Measurements from ENCODE around the gene FGFBP1.
"Not testable (repeated sequence)": the region's sequence is repeated elsewhere in the genome, so short reads cannot be mapped to it uniquely, and the experiment has no call there.

The FGFBP1 gene

GRCh38 chr4:15945516-15945915 lies 7.0 kb upstream of the FGFBP1 start:
- DNase-seq (ENCODE audit: low spot score) = no peak

DNA sequence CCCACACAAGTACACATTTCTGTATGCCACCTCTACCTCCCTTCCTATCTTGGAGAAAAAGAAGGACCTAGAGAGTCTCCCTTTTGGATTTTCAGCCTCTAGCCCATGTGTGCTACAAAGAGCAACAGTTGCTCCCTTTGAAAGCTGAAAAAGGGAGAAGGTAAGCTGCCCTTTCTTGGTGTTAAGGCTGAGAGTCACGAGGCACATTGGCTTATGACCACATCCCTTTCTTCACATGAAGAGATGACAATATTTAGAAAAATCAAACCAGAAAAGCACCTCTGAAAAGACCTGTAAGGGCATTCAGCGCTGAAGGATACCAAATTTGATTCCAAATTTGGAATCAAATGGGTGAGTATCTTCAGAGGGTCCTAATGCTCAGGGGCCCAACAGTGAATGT lies 6.4 kb upstream of the FGFBP1 start:
- DNase-seq (ENCODE audit: low spot score) = no peak

- DNase-seq (ENCODE audit: low spot score) = no peak
These were observed 3.7 kb upstream of the FGFBP1 start for GRCh38 chr4:15942283-15942682.

GRCh38 chr4:15938182-15938581 lies 358 bp downstream of the FGFBP1 start:
- no peak for DNase-seq (ENCODE audit: low spot score)

GRCh38 chr4:15936495-15936894 lies 2.0 kb downstream of the FGFBP1 start:
- DNase-seq (ENCODE audit: low spot score) = no peak

DNA sequence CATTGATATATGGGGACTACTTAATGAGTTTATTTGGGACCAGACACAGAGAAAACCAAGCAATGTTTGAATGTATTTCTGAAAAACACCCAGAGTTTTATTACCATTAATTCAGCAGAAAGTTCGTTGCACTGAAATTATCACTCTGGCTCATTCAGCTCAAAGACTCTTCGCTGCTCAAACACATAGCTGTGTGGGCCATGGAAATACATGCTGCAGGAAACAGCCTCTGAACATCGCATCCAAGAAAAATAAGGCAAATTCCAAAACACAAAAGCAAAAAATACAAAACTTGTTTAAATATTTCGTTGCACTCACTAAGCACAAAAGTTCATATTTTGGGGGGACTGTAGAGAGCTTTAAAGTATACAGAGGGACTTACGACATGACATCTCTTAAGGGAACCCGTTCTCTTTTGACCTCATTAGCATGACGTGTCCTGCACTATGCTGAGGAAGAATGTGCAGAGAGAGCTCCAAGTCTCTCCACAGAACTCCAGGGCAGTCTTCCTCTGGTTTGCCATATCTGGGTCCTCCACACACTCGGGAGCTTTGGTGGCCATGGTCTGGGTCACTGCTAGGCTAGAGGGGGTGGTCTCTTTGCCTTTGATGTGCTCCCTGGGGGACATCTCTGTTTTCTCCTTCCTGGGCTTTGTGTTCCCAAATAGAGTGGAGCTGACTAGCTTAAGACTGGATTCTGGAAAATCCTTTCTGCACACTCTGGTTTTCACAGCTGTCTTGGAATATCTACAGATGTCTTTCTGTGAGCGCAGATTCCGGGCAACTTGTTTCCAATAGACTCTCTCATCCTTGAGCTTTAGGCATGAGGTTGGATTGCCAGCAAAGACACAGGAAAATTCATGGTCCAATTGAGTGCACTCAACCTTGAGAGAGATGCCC lies 2.8 kb downstream of the FGFBP1 start:
- DNase-seq (ENCODE audit: low spot score) = no peak

DNA sequence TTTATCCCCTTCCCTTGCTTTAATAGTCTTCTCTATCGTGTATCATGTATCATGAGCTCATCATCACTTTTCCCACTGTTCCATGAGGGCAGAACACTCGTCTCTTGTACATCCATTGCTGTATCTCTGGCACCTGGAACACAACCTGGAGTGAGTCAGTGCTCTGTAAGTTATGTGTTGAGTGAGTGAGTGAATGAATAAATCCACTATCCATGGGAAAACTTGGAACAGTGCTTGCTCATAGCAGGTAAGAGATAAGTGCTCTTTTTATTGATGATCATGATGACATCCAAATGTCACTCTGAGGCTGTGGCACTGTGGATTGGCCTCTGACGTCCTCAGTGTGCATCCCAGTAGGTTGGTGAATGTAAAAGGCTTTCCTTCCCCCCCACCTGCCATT lies 4.3 kb downstream of the FGFBP1 start:
- DNase-seq (ENCODE audit: low spot score) = no peak

DNA sequence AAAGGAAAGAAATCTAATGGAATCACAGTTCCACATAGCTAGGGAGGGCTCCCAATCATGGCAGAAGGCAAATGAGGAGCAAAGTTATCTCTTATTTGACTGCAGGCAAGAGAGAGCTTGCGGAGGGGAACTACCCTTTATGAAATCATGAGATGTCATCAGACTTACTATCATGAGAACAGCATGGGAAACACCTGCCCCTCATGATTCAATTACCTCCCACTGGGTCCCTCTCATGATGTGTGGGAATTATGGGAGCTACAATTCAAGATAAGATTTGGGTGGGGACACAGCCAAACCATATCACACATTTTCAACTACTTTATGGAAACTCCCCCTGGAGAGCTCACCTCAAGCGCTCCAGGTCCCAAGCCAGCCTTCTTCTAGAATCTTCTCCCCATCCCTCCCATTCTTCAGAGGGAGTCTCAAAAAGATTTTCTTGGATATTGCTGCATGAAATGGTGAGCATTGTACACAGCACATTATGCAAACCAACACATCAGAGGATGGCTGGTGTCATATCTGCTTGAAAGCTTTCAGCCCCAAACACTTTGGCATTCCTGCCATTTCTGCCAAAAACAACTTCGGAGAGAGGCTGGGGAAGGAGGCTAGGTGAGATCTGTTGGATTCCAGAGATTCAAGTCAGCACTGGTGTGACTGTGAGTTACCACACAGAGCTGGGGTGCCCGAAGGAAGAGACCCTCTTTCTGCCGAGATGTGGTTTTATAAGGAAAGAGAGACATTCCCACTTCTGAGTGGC lies 6.9 kb downstream of the FGFBP1 start:
- DNase-seq (ENCODE audit: low spot score) = no peak

DNA sequence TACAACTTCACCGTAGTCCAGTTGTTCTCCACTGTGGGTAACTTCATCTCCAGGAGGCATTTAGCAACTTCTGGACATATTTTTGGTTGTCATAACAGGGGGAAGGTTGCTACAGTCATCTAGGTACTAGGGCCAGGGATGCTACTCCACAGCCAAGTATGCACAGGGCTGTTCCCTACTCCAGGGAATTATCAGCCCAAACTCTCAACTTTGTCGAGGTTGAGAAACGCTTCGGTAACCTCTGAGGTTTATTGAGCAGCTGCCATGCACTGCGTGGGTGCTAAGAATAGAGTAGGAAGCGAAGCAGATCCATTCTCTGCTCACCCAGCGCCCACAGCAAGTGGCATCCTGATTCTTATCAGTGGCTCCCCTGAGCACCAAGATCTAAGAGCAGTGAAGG lies 8.2 kb downstream of the FGFBP1 start:
- DNase-seq (ENCODE audit: low spot score) = no peak

- no peak for DNase-seq (ENCODE audit: low spot score)
These were observed 9.0 kb downstream of the FGFBP1 start for GRCh38 chr4:15929540-15929939.

GRCh38 chr4:15928883-15929282 lies 9.7 kb downstream of the FGFBP1 start:
- DNase-seq (ENCODE audit: low spot score) = no peak

DNA sequence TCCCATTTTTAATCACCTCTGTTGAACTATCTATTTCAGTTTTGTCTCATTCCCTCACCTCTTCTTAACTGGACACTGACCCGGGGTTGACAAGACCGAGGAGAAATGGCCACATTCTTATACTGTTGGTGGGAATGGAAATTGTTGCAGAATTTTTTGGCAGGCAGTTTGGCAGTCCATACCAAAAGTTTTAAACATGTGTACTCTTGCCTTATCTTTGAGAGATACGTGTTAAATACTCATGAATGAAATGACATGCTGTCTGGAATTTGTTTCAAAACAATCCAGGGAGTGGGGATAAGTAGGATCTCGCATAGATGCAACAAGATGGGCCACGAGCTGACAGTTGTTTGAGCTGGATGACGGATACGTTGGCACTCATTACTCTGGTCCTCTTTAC lies 12.1 kb downstream of the FGFBP1 start:
- DNase-seq (ENCODE audit: low spot score) = no peak

DNA sequence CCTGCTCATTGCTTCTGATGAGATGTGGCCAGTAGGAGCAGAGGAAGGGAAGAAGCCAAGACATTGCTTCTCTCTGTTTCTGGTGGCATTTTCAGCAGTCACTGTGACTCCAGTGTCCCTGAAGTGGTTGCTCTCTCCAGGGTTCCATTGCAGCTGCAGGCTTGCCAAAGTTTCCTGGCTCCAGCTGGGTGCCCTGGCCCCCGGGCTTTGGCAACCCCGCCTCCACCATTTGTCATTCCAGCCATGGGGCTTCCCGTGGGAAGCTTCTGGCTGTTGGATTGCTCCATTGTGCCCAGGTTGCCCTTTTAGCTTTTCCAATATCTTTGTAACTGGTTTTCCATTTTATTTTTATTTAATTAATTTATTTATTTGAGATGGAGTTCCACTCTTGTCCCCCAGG lies 12.7 kb downstream of the FGFBP1 start:
- DNase-seq (ENCODE audit: low spot score) = no peak

- no peak for DNase-seq (ENCODE audit: low spot score)
These were observed 17.0 kb downstream of the FGFBP1 start for GRCh38 chr4:15921592-15921932.

DNA sequence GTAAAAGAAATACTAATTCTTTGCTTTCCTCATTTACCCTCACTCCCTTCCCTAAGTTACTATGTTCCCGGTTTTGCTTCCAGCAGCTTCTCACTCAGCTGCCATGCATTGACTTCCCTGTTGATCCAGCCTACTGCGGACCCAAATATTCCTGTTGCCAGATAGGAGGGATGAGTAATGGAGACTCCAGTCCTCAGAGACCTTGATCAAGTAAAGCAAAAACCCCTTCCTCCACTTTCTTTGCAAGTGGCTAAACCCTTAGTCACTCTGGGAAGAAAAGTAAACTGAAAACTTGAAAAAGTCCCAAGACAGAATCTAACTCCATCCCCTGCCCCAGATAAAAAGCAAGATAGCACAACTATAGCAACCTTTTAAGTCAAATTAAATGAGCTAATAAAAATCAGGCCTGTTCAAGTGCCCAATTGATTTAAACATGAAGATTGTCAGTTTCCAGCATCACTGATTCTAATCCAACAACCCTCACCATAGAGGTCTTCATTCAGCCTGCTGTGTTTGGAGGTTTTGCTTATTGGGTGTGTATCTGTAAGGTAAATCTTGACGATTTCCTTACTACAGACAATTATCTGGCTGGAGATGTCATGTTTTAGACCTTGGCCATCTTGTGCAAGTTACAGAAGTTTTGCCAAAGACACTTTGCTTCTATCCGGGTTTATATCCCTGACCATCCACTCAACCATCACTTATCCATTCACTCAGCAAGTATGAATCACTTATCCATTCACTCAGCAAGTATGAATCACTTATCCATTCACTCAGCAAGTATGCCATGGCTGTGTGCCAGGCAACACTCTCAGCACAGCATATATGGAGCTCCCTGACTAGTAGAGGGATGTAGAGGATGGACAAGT lies 17.6 kb downstream of the FGFBP1 start:
- DNase-seq (ENCODE audit: low spot score) = peak; percentile 45

DNA sequence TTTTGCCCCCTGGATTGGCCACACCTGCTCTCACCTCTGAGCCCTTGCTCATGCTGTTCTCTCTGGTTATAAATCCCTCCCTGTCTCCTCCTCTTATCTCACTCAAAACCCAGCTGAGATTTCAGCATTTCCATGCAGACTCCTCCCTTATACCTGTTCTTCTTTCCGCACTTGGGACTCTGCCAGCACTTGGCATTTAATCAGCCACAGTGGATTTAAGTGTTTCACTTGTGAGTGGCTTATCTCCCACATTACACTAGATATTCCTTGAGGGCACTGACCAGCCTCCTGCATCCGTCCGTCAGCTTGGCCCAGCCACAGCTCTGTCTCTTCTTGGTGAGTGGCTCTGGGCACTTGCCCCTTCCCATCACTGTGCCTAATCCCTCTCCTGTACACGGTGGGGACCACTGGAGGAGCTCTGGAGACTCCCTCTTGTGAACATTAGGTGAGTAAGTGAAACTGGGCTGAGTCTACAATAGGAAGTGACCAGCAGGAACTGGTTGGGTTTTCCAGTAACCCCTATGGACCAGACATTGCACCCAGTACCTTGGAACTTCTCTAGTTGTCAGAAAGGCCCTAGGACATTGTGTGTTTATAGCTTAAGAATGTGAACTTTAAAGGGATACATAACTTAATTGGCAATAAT lies 19.9 kb downstream of the FGFBP1 start:
- DNase-seq (ENCODE audit: low spot score) = no peak

DNA sequence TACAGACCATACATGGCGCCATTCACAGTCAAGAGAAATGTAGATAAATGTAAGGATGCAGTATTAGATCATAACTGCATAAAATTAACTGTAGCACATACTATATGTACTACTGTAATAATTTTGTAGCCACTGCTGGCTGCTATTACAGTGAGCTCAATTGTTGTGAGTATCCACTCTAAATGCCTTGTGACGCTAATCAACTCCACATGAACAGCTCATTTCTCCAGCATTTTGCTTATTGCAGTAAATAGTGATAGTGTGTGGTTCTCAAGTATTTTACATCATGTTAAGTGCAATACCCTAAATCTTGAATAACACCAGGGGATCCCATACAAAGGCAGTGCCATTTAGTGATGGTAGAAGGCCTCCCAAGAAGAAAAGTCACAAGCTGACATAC lies 21.2 kb downstream of the FGFBP1 start:
- DNase-seq (ENCODE audit: low spot score) = no peak

DNA sequence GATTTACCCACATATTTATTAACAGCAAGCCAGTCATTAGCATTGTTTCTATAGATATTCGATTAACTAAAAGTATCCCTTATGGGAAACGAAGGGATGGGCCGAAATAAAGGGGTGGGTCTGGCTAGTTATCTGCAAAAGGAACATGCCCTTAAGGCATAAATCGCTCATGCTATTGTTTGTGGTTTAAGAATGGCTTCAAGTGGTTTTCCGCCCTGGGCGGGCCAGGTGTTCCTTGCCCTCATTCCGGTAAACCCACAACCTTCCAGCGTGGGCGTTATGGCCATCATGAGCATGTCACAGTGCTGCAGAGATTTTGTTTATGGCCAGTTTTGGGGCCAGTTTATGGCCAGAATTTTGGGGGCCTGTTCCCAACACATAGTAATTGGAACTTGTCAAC lies 22.2 kb downstream of the FGFBP1 start:
- DNase-seq (ENCODE audit: low spot score) = not testable (repeated sequence)

- no peak for DNase-seq (ENCODE audit: low spot score)
These were observed 23.8 kb downstream of the FGFBP1 start for GRCh38 chr4:15914736-15915135.

DNA sequence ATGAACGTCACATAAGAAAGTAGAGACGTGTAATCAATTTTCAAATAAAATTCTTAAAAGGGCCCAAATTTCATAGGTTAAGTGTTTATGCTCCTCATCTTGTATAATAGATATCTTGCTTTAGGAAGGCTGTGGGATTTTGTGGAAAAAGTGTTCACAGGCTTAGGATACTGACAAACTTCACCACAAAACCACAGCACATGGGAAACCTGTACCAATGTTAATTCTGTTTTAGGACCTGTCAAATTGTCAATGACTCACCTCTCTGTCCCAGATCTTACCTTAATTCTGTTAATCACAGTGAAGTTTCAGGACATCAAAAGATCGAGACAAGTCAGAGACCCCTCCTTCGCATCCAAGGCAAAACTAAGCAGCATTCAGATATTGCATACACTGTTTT lies 24.2 kb downstream of the FGFBP1 start:
- DNase-seq (ENCODE audit: low spot score) = no peak

- DNase-seq (ENCODE audit: low spot score) = no peak
These were observed 24.9 kb downstream of the FGFBP1 start for GRCh38 chr4:15913631-15913970.

- DNase-seq (ENCODE audit: low spot score) = no peak
These were observed 25.4 kb downstream of the FGFBP1 start for GRCh38 chr4:15912961-15913630.
